Muscle of arm (tissue), 14 donors: ENCODE data around the gene RPL19. TPM values are rescaled to one million over a fixed set of nuclear protein-coding genes. Genes with fewer than 3 reads are reported as not detected.
A peak's percentile ranks its signal among the peaks of the same experiment; 100 is the strongest.

Experiments
- DNase-seq: peaks from one replicate; pipeline ENCODE4 v3.0.0-alpha.2; 2013
- long read RNA-seq, 11 donors: transcript quantifications; one replicate each; lab custom pipeline, GENCODE V29; 2026
- polyA plus RNA-seq, 12 donors: library from polyadenylated mRNA; unstranded; fragments of 120-200 nt; gene quantifications; one replicate each; pipeline ENCODE4 v1.2.1, GENCODE V29; 2013; ENCODE audit not compliant: insufficient read length in 12 of 12

Gene RPL19
- polyA plus RNA-seq, result 1,000 to 10,000 TPM in 11 of 12 donors, not detected in 1; 1,378 to 2,677 (median 2,441) TPM
- long read RNA-seq, donor 1, transcript RPL19-204 (6 exons, 690 nt), result minor isoform, 8 of 2,020 reads
- long read RNA-seq, donor 1, transcript RPL19-201 (6 exons, 737 nt), result major isoform, 1,297 of 2,020 reads
- long read RNA-seq, donor 1, partial matches to known transcripts, result 649 of 2,020 reads
- long read RNA-seq, donor 1, other reads (novel, unspliced or antisense), result 62 of 2,020 reads
- long read RNA-seq, donor 2, transcript RPL19-206 (3 exons, 402 nt), result minor isoform, 12 of 2,858 reads
- long read RNA-seq, donor 2, transcript RPL19-204 (6 exons, 690 nt), result minor isoform, 12 of 2,858 reads
- long read RNA-seq, donor 2, transcript RPL19-201 (6 exons, 737 nt), result major isoform, 1,751 of 2,858 reads
- long read RNA-seq, donor 2, partial matches to known transcripts, result 953 of 2,858 reads
- long read RNA-seq, donor 2, other reads (novel, unspliced or antisense), result 127 of 2,858 reads
- long read RNA-seq, donor 3, transcript RPL19-201 (6 exons, 737 nt), result major isoform, 768 of 1,300 reads
- long read RNA-seq, donor 3, transcript RPL19-206 (3 exons, 402 nt), result minor isoform, 6 of 1,300 reads
- long read RNA-seq, donor 3, partial matches to known transcripts, result 489 of 1,300 reads
- long read RNA-seq, donor 3, other reads (novel, unspliced or antisense), result 33 of 1,300 reads
- long read RNA-seq, donor 4, transcript RPL19-201 (6 exons, 737 nt), result major isoform, 647 of 1,037 reads
- long read RNA-seq, donor 4, transcript RPL19-206 (3 exons, 402 nt), result minor isoform, 7 of 1,037 reads
- long read RNA-seq, donor 4, partial matches to known transcripts, result 363 of 1,037 reads
- long read RNA-seq, donor 4, other reads (novel, unspliced or antisense), result 17 of 1,037 reads
- long read RNA-seq, donor 5, transcript RPL19-201 (6 exons, 737 nt), result major isoform, 2,039 of 2,978 reads
- long read RNA-seq, donor 5, transcript RPL19-203 (6 exons, 1,051 nt), result minor isoform, 5 of 2,978 reads
- long read RNA-seq, donor 5, transcript RPL19-204 (6 exons, 690 nt), result minor isoform, 11 of 2,978 reads
- long read RNA-seq, donor 5, partial matches to known transcripts, result 784 of 2,978 reads
- long read RNA-seq, donor 5, other reads (novel, unspliced or antisense), result 136 of 2,978 reads
- long read RNA-seq, donor 6, transcript RPL19-206 (3 exons, 402 nt), result minor isoform, 7 of 1,498 reads
- long read RNA-seq, donor 6, transcript RPL19-201 (6 exons, 737 nt), result major isoform, 878 of 1,498 reads
- long read RNA-seq, donor 6, transcript RPL19-204 (6 exons, 690 nt), result minor isoform, 6 of 1,498 reads
- long read RNA-seq, donor 6, partial matches to known transcripts, result 574 of 1,498 reads
- long read RNA-seq, donor 6, other reads (novel, unspliced or antisense), result 31 of 1,498 reads
- long read RNA-seq, donor 7, transcript RPL19-201 (6 exons, 737 nt), result major isoform, 745 of 1,137 reads
- long read RNA-seq, donor 7, partial matches to known transcripts, result 355 of 1,137 reads
- long read RNA-seq, donor 7, other reads (novel, unspliced or antisense), result 28 of 1,137 reads
- long read RNA-seq, donor 8, transcript RPL19-201 (6 exons, 737 nt), result major isoform, 1,885 of 2,904 reads
- long read RNA-seq, donor 8, transcript RPL19-204 (6 exons, 690 nt), result minor isoform, 7 of 2,904 reads
- long read RNA-seq, donor 8, partial matches to known transcripts, result 891 of 2,904 reads
- long read RNA-seq, donor 8, other reads (novel, unspliced or antisense), result 121 of 2,904 reads
- long read RNA-seq, donor 9, transcript RPL19-201 (6 exons, 737 nt), result major isoform, 954 of 1,646 reads
- long read RNA-seq, donor 9, partial matches to known transcripts, result 642 of 1,646 reads
- long read RNA-seq, donor 9, other reads (novel, unspliced or antisense), result 43 of 1,646 reads
- long read RNA-seq, donor 10, transcript RPL19-206 (3 exons, 402 nt), result minor isoform, 6 of 2,524 reads
- long read RNA-seq, donor 10, transcript RPL19-201 (6 exons, 737 nt), result major isoform, 1,681 of 2,524 reads
- long read RNA-seq, donor 10, transcript RPL19-204 (6 exons, 690 nt), result minor isoform, 7 of 2,524 reads
- long read RNA-seq, donor 10, partial matches to known transcripts, result 736 of 2,524 reads
- long read RNA-seq, donor 10, other reads (novel, unspliced or antisense), result 91 of 2,524 reads
- long read RNA-seq, donor 11, transcript RPL19-201 (6 exons, 737 nt), result major isoform, 1,748 of 2,707 reads
- long read RNA-seq, donor 11, transcript RPL19-206 (3 exons, 402 nt), result minor isoform, 7 of 2,707 reads
- long read RNA-seq, donor 11, partial matches to known transcripts, result 833 of 2,707 reads
- long read RNA-seq, donor 11, other reads (novel, unspliced or antisense), result 115 of 2,707 reads

GRCh38 chr17:39200070-39200879 lies at the start of gene RPL19:
TSS of gene RPL19 (plus strand) at chr17:39200283. CDS start at chr17:39200345, 62 bp downstream.
- peak; percentile 93 for DNase-seq

- DNase-seq, result no peak
Measured at GRCh38 chr17:39150795-39151149, 49.3 kb upstream of the RPL19 start.

GRCh38 chr17:39151150-39151942 lies 48.7 kb upstream of the RPL19 start, which contains the start of gene PLXDC1:
TSS of gene PLXDC1 (minus strand) at chr17:39151637. CDS start at chr17:39151437, 200 bp downstream.
- DNase-seq, result no peak

GRCh38 chr17:39151943-39152818 lies 47.9 kb upstream of the RPL19 start:
- no peak for DNase-seq

GRCh38 chr17:39153599-39154051 lies 46.5 kb upstream of the RPL19 start:
- DNase-seq, result peak; percentile 96

- no peak for DNase-seq
Measured at GRCh38 chr17:39155654-39156053, 44.4 kb upstream of the RPL19 start.

- DNase-seq, result no peak
Measured at GRCh38 chr17:39156491-39156890, 43.6 kb upstream of the RPL19 start.

GRCh38 chr17:39158623-39159022 lies 41.5 kb upstream of the RPL19 start:
- DNase-seq, result no peak

- no peak for DNase-seq
Measured at GRCh38 chr17:39161962-39162361, 38.1 kb upstream of the RPL19 start.

- peak; percentile 90 for DNase-seq
Measured at GRCh38 chr17:39164675-39165143, 35.4 kb upstream of the RPL19 start.

GRCh38 chr17:39165178-39165840 lies 34.8 kb upstream of the RPL19 start:
- DNase-seq, result no peak

GRCh38 chr17:39165841-39166349 lies 34.2 kb upstream of the RPL19 start, which contains the start of gene ARL5C:
TSS of gene ARL5C (minus strand) at chr17:39166161. CDS start at chr17:39165760, 401 bp downstream.
- no peak for DNase-seq

GRCh38 chr17:39166437-39167335 lies 33.4 kb upstream of the RPL19 start:
- no peak for DNase-seq

- peak; percentile 56 for DNase-seq
Measured at GRCh38 chr17:39167476-39167875, 32.6 kb upstream of the RPL19 start.
